A549 (cell line): Measurements from ENCODE around the gene ETDC. TPM values are rescaled to one million over a fixed set of nuclear protein-coding genes. Genes with fewer than 3 reads are reported as not detected.

ENCODE experiments used
- ATAC-seq, 2 experiments: fragments of 200-7000 bp in 1 of 2; fragments of >200 bp in 1 of 2; cut with Nextera tagmentation in 1 of 2; cut with Tn5 transposase in 1 of 2; 3 replicates each; pipeline versions ENCODE4 v1.8.0 to v1.9.1; 2018 to 2020; ENCODE audit warnings: mild to moderate bottlenecking in 1 of 2, moderate library complexity in 1 of 2
- CTCF ChIA-PET: fragments of 300-600 bp; sonication (Branson Sonifier 250); formaldehyde crosslinking; extraction: SDS; loops from one replicate; lab custom pipeline; 2021; ENCODE audit warnings: antibody characterized with exemption, inconsistent platforms; lab: Yijun Ruan, JAX
- POLR2A ChIA-PET: fragments of 350-600 bp; formaldehyde crosslinking; extraction: SDS; loops from one replicate; lab custom pipeline; 2021; ENCODE audit warnings: antibody characterized with exemption, inconsistent platforms; lab: Yijun Ruan, JAX
- DNase-seq, 2 experiments: peaks; one replicate each; pipeline versions ENCODE4 v3.0.0 to v3.0.0-alpha.2; 2011 to 2016; ENCODE audit warnings: low read depth in 1 of 2, low spot score in 1 of 2
- FAIRE-seq: peaks from 2 replicates; lab custom pipeline; 2011; peaks lifted over from hg19 to GRCh38; lab: Jason Lieb, UNC
- H3K27ac ChIP-seq, 2 experiments: fragments of >200 bp; sonication (Bioruptor Twin); formaldehyde crosslinking; 3 replicates each; pipeline ENCODE4 v1.5.1; 2016 to 2017
- H3K4me1 ChIP-seq: fragments of >200 bp; sonication (Bioruptor Twin); formaldehyde crosslinking; 3 replicates; pipeline ENCODE4 v1.6.1; 2016
- H3K4me2 ChIP-seq: fragments of >200 bp; sonication (Bioruptor Twin); formaldehyde crosslinking; 3 replicates; pipeline ENCODE4 v1.6.1; 2016
- H3K4me3 ChIP-seq: fragments of >200 bp; sonication (Bioruptor Twin); formaldehyde crosslinking; 3 replicates; pipeline ENCODE4 v1.5.1; 2016
- H3K9me3 ChIP-seq: fragments of >200 bp; sonication (Bioruptor Twin); formaldehyde crosslinking; 3 replicates; pipeline ENCODE4 v1.6.1; 2016
- CEBPB ChIP-seq, 2 experiments: fragments of >200 bp in 1 of 2; sonication (Bioruptor Twin) in 1 of 2; formaldehyde crosslinking in 1 of 2; IDR thresholded peaks; 2 replicates each; pipeline ENCODE4 v1.6.1; 2012 to 2016
- FOSL2 ChIP-seq, 2 experiments: fragments of 450-650 bp in 1 of 2; fragments of >200 bp in 1 of 2; sonication (Bioruptor Twin) in 1 of 2; formaldehyde crosslinking; IDR thresholded peaks; 2 replicates each; pipeline versions ENCODE4 v1.5.0 to v1.6.1; 2016 to 2020; ENCODE audit warnings: mild to moderate bottlenecking in 1 of 2, moderate library complexity in 1 of 2
- HDAC2 ChIP-seq: fragments of 200-600 bp; sonication (generic); IDR thresholded peaks from 2 replicates; pipeline ENCODE4 v1.6.1; 2016
- HOXA7 ChIP-seq: fragments of 250-450 bp; sonication (Bioruptor Pico); IDR thresholded peaks from 2 replicates; pipeline ENCODE4 v1.5.0; 2020; ENCODE audit warnings: mild to moderate bottlenecking, moderate library complexity
- HOXB13 ChIP-seq: fragments of 250-450 bp; sonication (Bioruptor Pico); IDR thresholded peaks from 2 replicates; pipeline ENCODE4 v1.5.0; 2020; ENCODE audit warnings: low read depth, mild to moderate bottlenecking, moderate library complexity
- MAFK ChIP-seq: fragments of 450-650 bp; IDR thresholded peaks from 2 replicates; pipeline ENCODE4 v1.6.1; 2014; ENCODE audit not compliant: partially characterized antibody
- MAZ ChIP-seq: fragments of 150-350 bp; IDR thresholded peaks from 2 replicates; pipeline ENCODE4 v1.6.1; 2014; ENCODE audit warnings: antibody characterized with exemption, low read depth, low read length, borderline replicate concordance
- MYC ChIP-seq: IDR thresholded peaks from 2 replicates; pipeline ENCODE4 v1.6.1; 2012; ENCODE audit warnings: mild to moderate bottlenecking, inconsistent platforms, low read length, improper control_type of control experiment, borderline replicate concordance
- NR3C1 ChIP-seq: fragments of >200 bp; sonication (Bioruptor Twin); formaldehyde crosslinking; IDR thresholded peaks from 3 replicates; pipeline ENCODE4 v1.6.1; 2017
- RARB ChIP-seq: fragments of 250-450 bp; sonication (Bioruptor Pico); IDR thresholded peaks from 2 replicates; pipeline ENCODE4 v1.8.0; 2021; ENCODE audit warnings: mild to moderate bottlenecking, moderate library complexity
- SMC3 ChIP-seq: fragments of >200 bp; sonication (Bioruptor Twin); formaldehyde crosslinking; IDR thresholded peaks from 3 replicates; pipeline ENCODE4 v1.6.1; 2018; ENCODE audit warnings: inconsistent platforms
- TFCP2L1 ChIP-seq: fragments of 250-450 bp; sonication (Bioruptor Pico); IDR thresholded peaks from 2 replicates; pipeline ENCODE4 v1.5.0; 2021; ENCODE audit warnings: mild to moderate bottlenecking
- WGBS: methylation state at CpG from one replicate; pipeline ENCODE4 v1.1.6; 2017; ENCODE audit errors: missing lambda C conversion rate; 5-methylcytosine and 5-hydroxymethylcytosine counted together
- polyA plus RNA-seq, 4 experiments: library from polyadenylated mRNA; depleted of rRNA in 3 of 4; stranded (reverse); fragments of >200 nt; fragmentation: RNase III in 1 of 4; extraction: RNeasy Plus Mini Kit Qiagen cat#74134 plus additional on column Dnase treatment in 1 of 4; gene quantifications; 2 replicates in 3 of 4; 3 replicates in 1 of 4; pipeline ENCODE4 v1.2.3, GENCODE V29; 2011 to 2017
- TF ChIP-seq, protein P1 (sequence below): fragments of >200 bp; sonication (Bioruptor Twin); formaldehyde crosslinking; IDR thresholded peaks from 3 replicates; pipeline ENCODE4 v1.5.1; 2016
- TF ChIP-seq, protein P2 (sequence below): fragments of 150-350 bp; IDR thresholded peaks from 2 replicates; pipeline ENCODE4 v1.6.1; 2014; ENCODE audit warnings: low read depth, mild to moderate bottlenecking, low read length
- TF ChIP-seq, protein P3 (sequence below): fragments of >200 bp; sonication (Bioruptor Twin); formaldehyde crosslinking; IDR thresholded peaks from 2 replicates; pipeline ENCODE4 v1.6.1; 2016
- TF ChIP-seq, protein P4 (sequence below): IDR thresholded peaks from 2 replicates; pipeline ENCODE4 v1.6.1; 2012
- TF ChIP-seq, protein P5 (sequence below): fragments of 250-450 bp; sonication (Bioruptor Pico); IDR thresholded peaks from 2 replicates; pipeline ENCODE4 v1.5.0; 2020; ENCODE audit warnings: low read depth, mild to moderate bottlenecking, moderate library complexity

The ETDC gene
- polyA plus RNA-seq, 2 of the 4 experiments (the other 2 are of a cell fraction): not detected

DNA sequence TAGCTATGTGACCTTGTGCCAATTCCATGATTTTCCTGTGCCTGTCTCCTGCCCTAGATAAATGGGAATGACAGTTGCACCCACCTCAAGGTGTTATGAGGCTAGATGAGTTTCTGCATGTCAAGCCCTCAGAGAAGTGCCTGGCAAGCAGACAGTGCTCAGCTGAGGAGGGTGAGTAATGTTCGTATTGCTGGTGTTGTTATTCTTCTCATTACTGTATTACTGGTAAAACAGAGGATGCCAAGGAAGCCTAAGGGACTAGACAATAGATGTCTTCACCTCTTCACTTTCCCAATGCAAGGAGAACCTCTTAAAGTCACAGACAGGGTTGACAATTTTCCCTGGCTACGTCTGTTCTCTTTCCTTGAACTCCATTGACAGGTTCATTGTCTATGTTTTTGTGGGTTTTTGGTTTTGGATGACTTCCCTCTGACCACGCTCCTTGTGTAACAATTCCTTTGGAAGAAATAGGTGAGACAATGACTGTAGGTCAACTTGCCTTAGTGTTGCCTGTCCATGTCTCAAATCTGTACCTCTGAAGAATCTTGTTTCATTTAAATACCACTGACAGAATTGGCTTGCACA, 19.2 kb downstream of the ETDC start (continued):
- TF ChIP-seq, protein P1, sequence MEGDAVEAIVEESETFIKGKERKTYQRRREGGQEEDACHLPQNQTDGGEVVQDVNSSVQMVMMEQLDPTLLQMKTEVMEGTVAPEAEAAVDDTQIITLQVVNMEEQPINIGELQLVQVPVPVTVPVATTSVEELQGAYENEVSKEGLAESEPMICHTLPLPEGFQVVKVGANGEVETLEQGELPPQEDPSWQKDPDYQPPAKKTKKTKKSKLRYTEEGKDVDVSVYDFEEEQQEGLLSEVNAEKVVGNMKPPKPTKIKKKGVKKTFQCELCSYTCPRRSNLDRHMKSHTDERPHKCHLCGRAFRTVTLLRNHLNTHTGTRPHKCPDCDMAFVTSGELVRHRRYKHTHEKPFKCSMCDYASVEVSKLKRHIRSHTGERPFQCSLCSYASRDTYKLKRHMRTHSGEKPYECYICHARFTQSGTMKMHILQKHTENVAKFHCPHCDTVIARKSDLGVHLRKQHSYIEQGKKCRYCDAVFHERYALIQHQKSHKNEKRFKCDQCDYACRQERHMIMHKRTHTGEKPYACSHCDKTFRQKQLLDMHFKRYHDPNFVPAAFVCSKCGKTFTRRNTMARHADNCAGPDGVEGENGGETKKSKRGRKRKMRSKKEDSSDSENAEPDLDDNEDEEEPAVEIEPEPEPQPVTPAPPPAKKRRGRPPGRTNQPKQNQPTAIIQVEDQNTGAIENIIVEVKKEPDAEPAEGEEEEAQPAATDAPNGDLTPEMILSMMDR: no peak
- no peak for TF ChIP-seq MAZ
- TF ChIP-seq, protein P2, sequence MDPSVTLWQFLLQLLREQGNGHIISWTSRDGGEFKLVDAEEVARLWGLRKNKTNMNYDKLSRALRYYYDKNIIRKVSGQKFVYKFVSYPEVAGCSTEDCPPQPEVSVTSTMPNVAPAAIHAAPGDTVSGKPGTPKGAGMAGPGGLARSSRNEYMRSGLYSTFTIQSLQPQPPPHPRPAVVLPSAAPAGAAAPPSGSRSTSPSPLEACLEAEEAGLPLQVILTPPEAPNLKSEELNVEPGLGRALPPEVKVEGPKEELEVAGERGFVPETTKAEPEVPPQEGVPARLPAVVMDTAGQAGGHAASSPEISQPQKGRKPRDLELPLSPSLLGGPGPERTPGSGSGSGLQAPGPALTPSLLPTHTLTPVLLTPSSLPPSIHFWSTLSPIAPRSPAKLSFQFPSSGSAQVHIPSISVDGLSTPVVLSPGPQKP: no peak

DNA sequence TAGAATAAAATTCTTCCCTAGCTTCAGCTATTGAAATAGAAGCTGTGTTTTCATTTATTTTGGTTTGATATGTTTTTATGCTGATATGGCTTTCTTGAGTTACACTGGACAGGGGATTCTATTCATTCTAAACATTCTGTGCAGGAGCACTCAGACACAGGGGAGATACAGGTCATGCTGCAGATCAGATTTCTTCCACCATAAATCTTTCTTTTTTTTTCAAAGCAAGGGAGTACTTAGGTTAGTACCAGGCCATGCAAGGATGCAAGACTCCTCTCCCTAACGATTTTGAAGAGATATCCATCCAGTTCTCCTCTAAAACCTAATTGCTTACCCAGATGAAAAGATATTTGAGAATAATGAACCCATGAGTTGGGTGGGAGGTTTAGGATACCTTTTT, 21.4 kb downstream of the ETDC start:
- CTCF ChIA-PET: interaction anchor here (1.2 kb wide), 1 partner anchor 11 kb away, joined by 3 read pairs; no protein-coding TSS in a partner anchor
- 80% methylated on average over 1 of the region's 1 CpG for WGBS
- POLR2A ChIA-PET: no interaction called here

GRCh38 chrX:135331525-135331924, 22.2 kb downstream of the ETDC start:
- no peak for DNase-seq
- 98% methylated on average over 2 of the region's 2 CpGs for WGBS
- no peak overlapping the region for H3K4me3 ChIP-seq
- POLR2A ChIA-PET: no interaction called here
- TF ChIP-seq RARB (CRISPR knock-in tag) (no peak), HOXB13 (CRISPR knock-in tag) (no peak), MAZ (no peak), CEBPB (IDR thresholded peaks at IDR 0.05) (no peak), TFCP2L1 (no peak), SMC3 (no peak), HOXA7 (CRISPR knock-in tag) (no peak), MYC (no peak), NR3C1 (no peak), HDAC2 (no peak)
- TF ChIP-seq, protein P3, sequence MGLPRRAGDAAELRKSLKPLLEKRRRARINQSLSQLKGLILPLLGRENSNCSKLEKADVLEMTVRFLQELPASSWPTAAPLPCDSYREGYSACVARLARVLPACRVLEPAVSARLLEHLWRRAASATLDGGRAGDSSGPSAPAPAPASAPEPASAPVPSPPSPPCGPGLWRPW: no peak
- TF ChIP-seq, protein P4, sequence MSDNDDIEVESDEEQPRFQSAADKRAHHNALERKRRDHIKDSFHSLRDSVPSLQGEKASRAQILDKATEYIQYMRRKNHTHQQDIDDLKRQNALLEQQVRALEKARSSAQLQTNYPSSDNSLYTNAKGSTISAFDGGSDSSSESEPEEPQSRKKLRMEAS: no peak
- TF ChIP-seq, all 56 proteins: peak for 0
- no peaks in the 10 kb centered on the region for H3K9me3 ChIP-seq
- no peak overlapping the region for H3K4me2 ChIP-seq
- H3K27ac ChIP-seq: no peak overlapping the region
- FAIRE-seq (no peak), ATAC-seq (no peak)
- H3K4me1 ChIP-seq: no peaks in the 10 kb centered on the region
- CTCF ChIA-PET: no interaction called here

More for the DNA sequence above, 21.4 kb downstream of the ETDC start:
- peak; percentile 9 for TF ChIP-seq MAFK
- TF ChIP-seq FOSL2 (IDR thresholded peaks at IDR 0.05): no peak
- TF ChIP-seq FOSL2 (CRISPR knock-in tag; IDR thresholded peaks at IDR 0.05): no peak
- Histone ChIP-seq H3K27ac (no peak overlapping the region), H3K9me3 (no peaks in the 10 kb centered on the region), H3K4me1 (no peaks in the 10 kb centered on the region), H3K4me2 (no peak overlapping the region), H3K4me3 (no peak overlapping the region)
- no peak for DNase-seq
- no peak for ATAC-seq
- no peak for FAIRE-seq

DNA sequence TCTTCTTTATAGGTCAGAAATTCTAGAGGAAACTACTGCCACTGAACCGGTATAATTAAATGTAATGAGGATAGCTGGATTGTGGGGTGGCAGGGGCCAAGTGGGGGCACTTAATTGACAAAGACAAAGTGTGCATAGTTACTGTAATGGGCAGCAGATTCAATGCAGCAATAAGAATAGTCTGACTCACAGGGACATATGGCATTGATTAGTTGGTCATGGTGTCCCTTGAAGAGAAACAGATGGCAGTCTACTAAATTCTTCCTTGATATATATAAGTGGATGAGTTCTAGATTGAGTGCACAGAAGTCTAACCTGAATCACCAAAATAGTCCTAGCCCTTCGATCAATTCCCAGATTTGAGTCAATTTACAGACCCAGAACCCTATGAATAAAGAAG, 31.6 kb downstream of the ETDC start:
- no peak overlapping the region for H3K27ac ChIP-seq
- no peak for DNase-seq
- no peak for FAIRE-seq
- WGBS: 95% methylated on average over 2 of the region's 2 CpGs
- no peak overlapping the region for H3K4me3 ChIP-seq
- ChIA-PET POLR2A (no interaction called here), CTCF (no interaction called here)
- ATAC-seq: no peak
- H3K9me3 ChIP-seq: no peaks in the 10 kb centered on the region
- no peak overlapping the region; the same call in 2 of the 3 replicates for H3K4me2 ChIP-seq
- no peak for TF ChIP-seq HDAC2
- TF ChIP-seq, protein P2: no peak
- TF ChIP-seq, protein P5, sequence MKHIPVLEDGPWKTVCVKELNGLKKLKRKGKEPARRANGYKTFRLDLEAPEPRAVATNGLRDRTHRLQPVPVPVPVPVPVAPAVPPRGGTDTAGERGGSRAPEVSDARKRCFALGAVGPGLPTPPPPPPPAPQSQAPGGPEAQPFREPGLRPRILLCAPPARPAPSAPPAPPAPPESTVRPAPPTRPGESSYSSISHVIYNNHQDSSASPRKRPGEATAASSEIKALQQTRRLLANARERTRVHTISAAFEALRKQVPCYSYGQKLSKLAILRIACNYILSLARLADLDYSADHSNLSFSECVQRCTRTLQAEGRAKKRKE (CRISPR knock-in tag): no peak
- H3K4me1 ChIP-seq: peaks cover 21% of the 10 kb centered on the region; the same call in 2 of the 3 replicates
